WTC11 (cell line): ENCODE data around the gene FILIP1L.

Experiments
- CREM ChIP-seq: sonication (generic); formaldehyde crosslinking; IDR thresholded peaks from 2 replicates; pipeline ENCODE4 v1.8.1; 2022; ENCODE audit warnings: mild to moderate bottlenecking, missing genetic modification reagents, moderate library complexity
- NR3C1 ChIP-seq: sonication (generic); formaldehyde crosslinking; conservative IDR thresholded peaks from 2 replicates; pipeline ENCODE4 v1.8.1; 2023; ENCODE audit warnings: low read depth, mild to moderate bottlenecking, missing genetic modification reagents
- RELA ChIP-seq: sonication (generic); formaldehyde crosslinking; IDR thresholded peaks from 2 replicates; pipeline ENCODE4 v1.8.1; 2022; ENCODE audit warnings: missing genetic modification reagents, mild to moderate bottlenecking, borderline replicate concordance
- ZNF138 ChIP-seq: sonication (generic); formaldehyde crosslinking; conservative IDR thresholded peaks from 2 replicates; pipeline ENCODE4 v1.8.1; 2022; ENCODE audit warnings: mild to moderate bottlenecking, moderate library complexity, missing genetic modification reagents
- ZNF416 ChIP-seq: fragments of 250-450 bp; sonication (Bioruptor Pico); IDR thresholded peaks from 2 replicates; pipeline ENCODE4 v1.9.0; 2021; ENCODE audit warnings: mild to moderate bottlenecking, inconsistent platforms
- TF ChIP-seq, protein P1 (sequence below): fragments of 200-600 bp; IDR thresholded peaks from 2 replicates; pipeline ENCODE4 v1.8.0; 2022; ENCODE audit warnings: antibody characterized with exemption
- TF ChIP-seq, protein P2 (sequence below): sonication (generic); formaldehyde crosslinking; IDR thresholded peaks from 2 replicates; pipeline ENCODE4 v1.8.0; 2022; ENCODE audit warnings: mild to moderate bottlenecking, missing genetic modification reagents
- TF ChIP-seq, protein P3 (sequence below): sonication (generic); formaldehyde crosslinking; IDR thresholded peaks from 2 replicates; pipeline ENCODE4 v1.8.1; 2023; ENCODE audit warnings: mild to moderate bottlenecking, missing genetic modification reagents, moderate library complexity

DNA sequence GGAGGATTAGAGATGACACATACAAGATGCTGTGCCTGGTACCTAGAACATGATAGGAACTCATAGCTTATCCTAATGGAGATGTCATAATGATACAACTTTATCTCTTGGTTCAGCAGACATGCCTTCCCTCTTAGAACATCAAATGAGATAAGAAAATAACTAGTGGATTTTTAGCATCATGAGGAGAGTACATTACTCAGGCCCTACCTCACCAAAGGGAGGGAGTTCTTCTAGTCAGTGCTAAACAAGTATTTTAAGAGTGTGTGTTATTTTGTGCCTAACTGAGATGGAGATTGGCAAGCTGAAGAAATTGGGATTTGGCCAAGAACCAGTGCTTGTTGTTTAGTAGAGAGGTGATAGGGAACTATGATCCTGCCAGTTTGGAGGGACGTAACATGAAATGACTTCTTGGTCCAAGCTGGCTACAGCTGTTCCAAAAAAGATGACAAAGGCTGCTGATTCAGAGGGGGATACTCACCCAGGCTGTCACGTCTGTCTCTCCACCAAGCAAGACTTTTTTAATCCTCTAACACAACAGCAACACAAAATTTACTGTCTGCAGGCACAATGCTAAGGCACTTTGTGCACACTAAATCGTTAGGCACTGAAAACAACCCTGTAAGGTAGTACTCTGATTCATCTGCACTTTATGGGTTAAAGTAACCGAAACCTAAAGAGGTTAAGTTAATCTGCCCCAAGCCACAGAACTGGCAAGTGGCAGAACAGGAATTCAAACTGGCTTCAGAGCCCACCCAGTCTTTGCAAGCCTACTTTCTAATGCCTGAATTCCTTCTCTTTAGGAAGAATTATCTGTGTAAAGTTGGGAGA, 170.2 kb downstream of the FILIP1L start:
- TF ChIP-seq ZNF138 (CRISPR knock-in tag) (no peak), CREM (CRISPR knock-in tag) (no peak), ZNF416 (CRISPR knock-in tag) (no peak), NR3C1 (CRISPR knock-in tag) (no peak), RELA (CRISPR knock-in tag) (no peak)
- TF ChIP-seq, protein P1, sequence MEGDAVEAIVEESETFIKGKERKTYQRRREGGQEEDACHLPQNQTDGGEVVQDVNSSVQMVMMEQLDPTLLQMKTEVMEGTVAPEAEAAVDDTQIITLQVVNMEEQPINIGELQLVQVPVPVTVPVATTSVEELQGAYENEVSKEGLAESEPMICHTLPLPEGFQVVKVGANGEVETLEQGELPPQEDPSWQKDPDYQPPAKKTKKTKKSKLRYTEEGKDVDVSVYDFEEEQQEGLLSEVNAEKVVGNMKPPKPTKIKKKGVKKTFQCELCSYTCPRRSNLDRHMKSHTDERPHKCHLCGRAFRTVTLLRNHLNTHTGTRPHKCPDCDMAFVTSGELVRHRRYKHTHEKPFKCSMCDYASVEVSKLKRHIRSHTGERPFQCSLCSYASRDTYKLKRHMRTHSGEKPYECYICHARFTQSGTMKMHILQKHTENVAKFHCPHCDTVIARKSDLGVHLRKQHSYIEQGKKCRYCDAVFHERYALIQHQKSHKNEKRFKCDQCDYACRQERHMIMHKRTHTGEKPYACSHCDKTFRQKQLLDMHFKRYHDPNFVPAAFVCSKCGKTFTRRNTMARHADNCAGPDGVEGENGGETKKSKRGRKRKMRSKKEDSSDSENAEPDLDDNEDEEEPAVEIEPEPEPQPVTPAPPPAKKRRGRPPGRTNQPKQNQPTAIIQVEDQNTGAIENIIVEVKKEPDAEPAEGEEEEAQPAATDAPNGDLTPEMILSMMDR, result no peak
- TF ChIP-seq, protein P2, sequence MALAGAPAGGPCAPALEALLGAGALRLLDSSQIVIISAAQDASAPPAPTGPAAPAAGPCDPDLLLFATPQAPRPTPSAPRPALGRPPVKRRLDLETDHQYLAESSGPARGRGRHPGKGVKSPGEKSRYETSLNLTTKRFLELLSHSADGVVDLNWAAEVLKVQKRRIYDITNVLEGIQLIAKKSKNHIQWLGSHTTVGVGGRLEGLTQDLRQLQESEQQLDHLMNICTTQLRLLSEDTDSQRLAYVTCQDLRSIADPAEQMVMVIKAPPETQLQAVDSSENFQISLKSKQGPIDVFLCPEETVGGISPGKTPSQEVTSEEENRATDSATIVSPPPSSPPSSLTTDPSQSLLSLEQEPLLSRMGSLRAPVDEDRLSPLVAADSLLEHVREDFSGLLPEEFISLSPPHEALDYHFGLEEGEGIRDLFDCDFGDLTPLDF (CRISPR knock-in tag), result no peak
- TF ChIP-seq, protein P3, sequence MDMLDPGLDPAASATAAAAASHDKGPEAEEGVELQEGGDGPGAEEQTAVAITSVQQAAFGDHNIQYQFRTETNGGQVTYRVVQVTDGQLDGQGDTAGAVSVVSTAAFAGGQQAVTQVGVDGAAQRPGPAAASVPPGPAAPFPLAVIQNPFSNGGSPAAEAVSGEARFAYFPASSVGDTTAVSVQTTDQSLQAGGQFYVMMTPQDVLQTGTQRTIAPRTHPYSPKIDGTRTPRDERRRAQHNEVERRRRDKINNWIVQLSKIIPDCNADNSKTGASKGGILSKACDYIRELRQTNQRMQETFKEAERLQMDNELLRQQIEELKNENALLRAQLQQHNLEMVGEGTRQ (CRISPR knock-in tag), result no peak
